HG03025 (cell line): ENCODE measurements around the gene PFKFB1.

Experiments used
- ATAC-seq: cut with Tn5 transposase; IDR thresholded peaks from one replicate; pipeline ENCODE4 v1.9.1; 2021; ENCODE audit warnings: mild to moderate bottlenecking, moderate library complexity; ENCODE audit not compliant: unreplicated experiment, low FRiP score

PFKFB1 gene

DNA sequence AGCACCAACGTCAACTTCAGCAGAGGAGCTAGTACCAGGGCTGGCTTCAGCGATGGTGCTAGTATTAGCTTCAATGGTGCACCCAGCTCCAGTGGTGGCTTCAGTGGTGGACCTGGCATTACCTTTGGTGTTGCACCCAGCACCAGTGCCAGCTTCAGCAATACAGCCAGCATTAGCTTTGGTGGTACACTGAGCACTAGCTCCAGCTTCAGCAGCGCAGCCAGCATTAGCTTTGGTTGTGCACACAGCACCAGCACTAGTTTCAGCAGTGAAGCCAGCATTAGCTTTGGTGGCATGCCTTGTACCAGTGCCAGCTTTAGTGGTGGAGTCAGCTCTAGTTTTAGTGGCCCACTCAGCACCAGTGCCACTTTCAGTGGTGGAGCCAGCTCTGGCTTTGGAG lies 65.1 kb downstream of the PFKFB1 start:
- ATAC-seq: no peak

DNA sequence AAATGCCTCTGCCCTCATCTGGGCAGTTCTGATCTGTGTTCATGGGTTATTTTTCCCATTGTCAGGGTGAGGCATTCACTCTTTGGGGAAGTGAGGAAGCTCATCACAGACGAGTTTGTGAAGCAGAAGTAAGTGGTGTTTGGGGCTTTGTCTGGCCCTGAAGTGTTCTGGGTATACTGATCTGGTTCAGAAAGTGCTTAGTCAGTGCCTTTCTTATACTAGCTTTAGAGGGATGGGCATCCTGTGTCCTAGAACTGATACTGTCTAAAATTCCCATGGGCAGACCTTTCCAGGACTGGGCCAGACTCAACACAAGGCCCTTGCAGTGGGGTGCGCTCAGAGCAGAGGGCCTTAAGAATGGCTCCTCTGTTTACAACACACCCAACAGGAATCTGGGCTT lies 67.0 kb downstream of the PFKFB1 start:
- ATAC-seq: no peak

DNA sequence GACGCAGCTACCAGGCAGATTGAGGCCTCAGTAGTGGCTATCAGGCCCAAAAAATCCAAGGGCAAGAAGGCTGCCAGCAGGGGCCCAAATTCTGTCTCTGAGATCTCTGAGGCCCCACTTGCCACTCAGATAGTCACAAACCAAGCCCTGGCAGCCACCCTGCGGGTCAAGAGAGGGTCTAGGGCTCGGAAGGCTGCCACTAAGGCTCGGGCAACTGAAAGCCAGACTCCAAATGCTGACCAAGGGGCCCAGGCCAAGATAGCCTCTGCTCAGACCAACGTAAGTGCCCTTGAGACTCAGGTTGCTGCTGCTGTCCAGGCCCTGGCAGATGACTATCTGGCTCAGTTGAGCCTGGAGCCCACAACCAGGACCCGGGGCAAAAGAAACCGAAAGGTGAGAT lies 70.6 kb downstream of the PFKFB1 start:
- no peak for ATAC-seq

DNA sequence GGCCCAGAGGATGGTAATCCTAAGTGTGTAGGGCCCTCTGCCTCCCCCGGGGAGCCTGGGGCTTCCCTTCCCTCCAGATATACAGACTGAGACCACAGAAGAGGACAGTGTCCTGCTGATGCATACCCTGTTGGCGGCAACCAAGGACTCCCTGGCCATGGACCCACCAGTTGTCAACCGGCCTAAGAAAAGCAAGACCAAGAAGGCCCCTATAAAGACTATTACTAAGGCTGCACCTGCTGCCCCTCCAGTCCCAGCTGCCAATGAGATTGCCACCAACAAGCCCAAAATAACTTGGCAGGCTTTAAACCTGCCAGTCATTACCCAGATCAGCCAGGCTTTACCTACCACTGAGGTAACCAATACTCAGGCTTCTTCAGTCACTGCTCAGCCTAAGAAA lies 71.4 kb downstream of the PFKFB1 start:
- no peak for ATAC-seq

DNA sequence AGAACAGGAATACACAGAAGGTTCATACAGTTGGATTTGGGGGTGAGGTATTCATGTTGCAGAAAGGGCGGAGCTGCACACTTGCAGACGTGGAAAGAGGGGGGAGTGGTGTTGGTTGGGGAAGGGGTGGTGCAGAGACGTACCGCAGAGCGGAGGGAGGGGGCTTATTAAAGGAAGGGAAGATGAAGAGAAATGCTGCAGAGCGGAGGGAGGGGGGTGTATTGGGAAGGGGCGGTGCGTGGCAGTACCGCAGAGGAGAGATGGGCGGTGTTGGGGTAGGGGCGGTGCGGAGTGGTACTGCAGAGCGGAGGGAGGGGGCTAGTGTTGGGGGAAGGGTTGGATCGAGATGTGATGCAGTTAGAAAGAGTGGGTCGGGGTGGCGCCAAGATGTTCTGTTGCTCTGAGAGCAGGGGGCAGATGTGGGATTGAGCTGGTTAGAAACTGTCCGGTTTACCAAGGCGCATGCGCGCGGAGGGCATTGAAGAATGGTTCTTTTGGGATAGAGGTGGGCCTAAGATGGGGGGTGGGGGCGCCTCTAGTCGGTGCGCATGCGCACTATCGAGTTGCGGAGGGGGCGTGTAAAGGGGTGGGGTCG lies 72.5 kb downstream of the PFKFB1 start:
- no peak for ATAC-seq

DNA sequence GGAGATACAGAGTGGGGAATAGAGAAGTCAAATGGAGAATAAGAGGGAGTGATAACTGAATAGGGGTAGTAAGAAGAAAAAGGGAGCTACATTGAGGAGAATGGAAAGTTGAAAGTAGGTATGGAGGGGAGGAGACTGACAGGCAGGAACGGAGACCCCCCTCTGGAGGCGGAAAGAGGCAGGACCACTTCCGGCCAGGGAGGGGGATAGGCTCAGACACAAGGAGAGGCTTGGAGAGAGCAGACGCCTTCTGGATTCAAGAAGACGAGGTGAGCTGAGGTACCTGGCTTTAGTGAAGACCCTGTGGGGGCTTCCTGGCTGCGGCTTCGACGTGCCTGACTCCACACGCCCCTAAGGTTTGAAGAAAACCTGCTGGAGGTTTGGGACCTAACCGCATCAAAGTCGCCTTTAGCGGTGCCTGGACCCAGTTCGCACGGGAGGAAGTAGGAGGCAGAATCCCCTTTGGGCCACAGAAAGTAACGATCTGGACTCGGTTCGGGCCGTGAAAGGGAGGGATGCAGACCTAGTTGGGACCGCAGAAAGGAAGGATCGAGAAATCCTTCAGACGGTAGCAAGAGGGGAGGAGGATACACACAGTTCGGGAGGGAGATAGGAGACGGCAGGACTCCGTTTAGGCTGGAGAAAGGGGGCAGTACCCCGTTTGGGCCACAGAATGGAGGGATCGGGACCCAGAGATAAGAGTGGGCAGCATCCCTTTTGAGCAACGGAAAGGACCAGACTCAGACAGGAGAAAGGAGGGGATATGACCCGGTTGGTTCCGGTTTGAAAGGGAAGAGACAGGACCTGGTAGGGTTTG lies 73.2 kb downstream of the PFKFB1 start, which contains the start of gene TRO:
TSS of gene TRO (plus strand) at position 215 of the 817 bp plus-strand sequence. CDS start 1,423 bp downstream, outside the sequence.
- ATAC-seq: no peak

DNA sequence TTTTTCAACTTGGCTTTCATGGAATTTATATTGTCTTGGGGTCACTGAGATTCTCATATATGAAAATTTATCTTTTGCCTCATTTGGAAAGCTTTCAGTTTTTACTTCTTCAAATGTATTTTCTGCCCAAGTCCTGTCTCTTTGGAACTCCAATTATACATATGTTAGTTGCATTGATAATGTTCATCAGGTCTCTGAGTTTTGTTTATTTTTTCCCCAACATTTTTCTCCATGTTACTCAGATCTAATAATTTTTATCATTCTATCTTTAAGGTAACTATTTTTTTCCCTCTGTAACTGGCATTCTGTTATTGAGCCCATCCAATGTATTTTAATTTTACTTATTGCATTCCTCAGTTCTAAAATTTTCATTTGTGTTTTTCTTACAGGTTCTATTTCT lies 84.0 kb downstream of the PFKFB1 start:
- no peak for ATAC-seq

DNA sequence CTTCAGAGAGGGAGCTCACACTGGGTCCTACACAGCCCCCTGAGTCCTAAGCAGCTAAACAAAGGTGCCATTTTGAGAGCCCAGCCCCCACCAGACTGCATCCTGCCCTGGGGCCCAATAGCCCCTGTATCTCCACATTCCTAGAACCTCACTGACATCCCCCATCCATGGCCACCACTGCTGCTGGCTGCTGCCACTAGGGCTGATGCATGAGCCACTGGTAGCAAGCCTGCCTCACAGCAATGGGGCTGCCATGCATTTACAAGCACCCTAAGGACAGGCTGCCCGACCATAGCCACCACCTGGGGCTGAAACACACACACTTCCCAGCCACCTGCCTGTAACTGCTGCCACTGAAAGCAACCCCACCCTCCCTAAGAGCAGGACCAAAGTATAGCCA lies 99.8 kb downstream of the PFKFB1 start:
- no peak for ATAC-seq

DNA sequence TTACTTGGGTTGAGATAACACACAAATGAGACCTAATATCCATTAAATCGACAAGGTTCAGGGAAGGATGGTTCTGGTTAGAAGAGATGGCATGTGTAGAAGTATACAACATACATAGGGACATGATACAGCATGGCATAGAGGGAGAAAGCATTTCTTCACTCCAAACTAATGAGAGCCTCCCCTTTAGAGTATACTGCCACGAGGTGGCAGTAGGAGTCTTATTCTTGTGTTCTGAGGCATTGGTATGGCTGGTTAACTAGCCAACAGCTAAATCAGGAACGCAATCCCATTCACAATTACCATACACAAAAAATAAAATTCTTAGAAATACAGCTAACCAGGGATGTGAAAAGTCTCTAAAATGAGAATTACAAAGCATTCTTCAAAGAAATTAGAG lies 102.4 kb downstream of the PFKFB1 start:
- ATAC-seq: no peak

DNA sequence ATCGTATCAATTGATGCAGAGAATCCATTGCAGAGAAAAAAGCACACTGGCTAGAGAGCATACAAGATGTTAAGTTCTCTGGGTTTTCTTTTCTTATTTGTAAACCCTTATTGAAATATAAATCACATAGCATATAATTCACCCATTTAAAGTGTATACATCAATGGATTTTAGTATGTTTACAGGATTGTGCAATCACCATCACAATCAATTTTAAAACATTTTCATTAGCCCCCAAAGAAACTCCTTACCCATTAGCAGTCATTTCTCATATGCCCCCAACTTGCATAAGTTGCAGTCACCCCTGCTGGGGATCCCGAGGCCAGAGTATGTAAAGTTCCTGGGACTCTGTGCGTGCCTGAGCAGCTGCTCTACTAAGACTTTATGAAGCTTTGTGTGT lies 108.2 kb downstream of the PFKFB1 start:
- ATAC-seq: no peak
